Measurements from ENCODE around the gene MUL1.

DNA sequence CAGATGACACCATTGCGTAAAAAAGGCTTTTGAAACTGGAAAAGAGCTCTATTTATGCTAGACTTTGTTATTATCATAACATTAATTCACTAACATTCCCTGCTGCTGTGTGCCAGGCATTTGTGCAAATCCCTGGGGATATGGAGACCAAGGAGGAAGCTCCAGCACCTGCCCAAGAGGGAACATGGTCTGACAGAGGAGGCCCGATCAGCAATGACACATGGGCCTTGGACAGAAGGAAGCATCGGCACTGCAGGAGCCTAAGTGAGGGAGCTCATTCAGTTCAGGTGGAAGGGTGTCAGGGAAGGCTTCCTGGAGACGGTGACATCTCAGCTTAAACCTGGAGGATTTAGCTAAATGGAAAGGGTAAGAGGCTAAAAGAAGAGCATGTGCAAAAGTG is 35.8 kb downstream of the MUL1 start:
- TF ChIP-seq POLR2A (IDR thresholded peaks at IDR 0.05) (no peak), CTCF (IDR thresholded peaks at IDR 0.05) (no peak), POLR2AphosphoS5 (IDR thresholded peaks at IDR 0.05; ENCODE audit: insufficient read depth in 1 of 2, low read depth in 1 of 2) (no peak)
